CD1c-positive myeloid dendritic cell (primary cell): ENCODE measurements around the gene FTO.
"Not testable (repeated sequence)": the region's sequence is repeated elsewhere in the genome, so short reads cannot be mapped to it uniquely, and the experiment has no call there.

Source experiments
- DNase-seq: peaks from one replicate; pipeline ENCODE4 v3.0.0-alpha.2; 2016; ENCODE audit errors: extremely low spot score

Gene FTO

DNA sequence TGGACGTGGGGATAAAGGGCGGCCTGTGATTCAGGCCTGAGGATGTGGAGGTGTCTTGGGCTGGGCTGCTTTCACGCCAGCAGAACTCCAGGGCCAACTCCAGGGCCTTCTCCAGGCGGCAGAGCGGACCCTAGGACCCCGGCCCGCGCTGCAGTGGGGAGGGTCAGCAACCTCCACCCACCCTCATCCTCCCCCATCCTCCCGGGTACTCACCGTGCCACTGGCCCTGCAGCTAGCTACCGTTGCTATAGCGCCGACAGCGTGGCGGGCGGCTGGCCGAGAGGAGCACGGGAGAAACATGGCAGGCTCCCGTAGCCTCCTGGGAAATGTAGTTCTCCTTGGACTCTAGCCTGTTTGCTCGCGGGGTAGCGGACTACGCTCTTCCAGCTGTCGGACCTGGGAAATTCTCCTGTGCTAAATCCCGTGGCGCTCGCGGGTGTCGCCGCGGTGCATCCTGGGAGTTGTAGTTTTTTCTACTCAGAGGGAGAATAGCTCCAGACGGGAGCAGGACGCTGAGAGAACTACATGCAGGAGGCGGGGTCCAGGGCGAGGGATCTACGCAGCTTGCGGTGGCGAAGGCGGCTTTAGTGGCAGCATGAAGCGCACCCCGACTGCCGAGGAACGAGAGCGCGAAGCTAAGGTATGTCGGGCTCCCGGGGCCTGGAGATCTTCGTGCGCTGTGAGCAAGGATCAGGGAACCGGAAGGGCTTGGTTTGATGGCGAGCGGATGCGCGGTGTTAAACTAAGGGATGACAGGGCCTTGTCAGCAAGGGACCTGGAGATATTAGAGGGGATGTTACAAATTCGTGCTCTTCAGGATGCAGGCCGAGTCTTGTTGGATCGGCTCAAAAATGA is at the start of gene FTO, which contains the start of gene RPGRIP1L:
Gene FTO, plus strand, starts transcription at position 567 of the 855 bp plus-strand sequence.
Gene RPGRIP1L, minus strand, starts transcription at position 270 of the 855 bp plus-strand sequence. CDS start 3,136 bp downstream, outside the sequence.
- DNase-seq: peak; percentile 98

- DNase-seq: no peak
Measured at GRCh38 chr16:53654946-53655345, 49.0 kb upstream of the FTO start.

- DNase-seq: no peak
Measured at GRCh38 chr16:53662072-53662471, 41.9 kb upstream of the FTO start.

- no peak for DNase-seq
Measured at GRCh38 chr16:53664724-53665345, 39.1 kb upstream of the FTO start.

DNA sequence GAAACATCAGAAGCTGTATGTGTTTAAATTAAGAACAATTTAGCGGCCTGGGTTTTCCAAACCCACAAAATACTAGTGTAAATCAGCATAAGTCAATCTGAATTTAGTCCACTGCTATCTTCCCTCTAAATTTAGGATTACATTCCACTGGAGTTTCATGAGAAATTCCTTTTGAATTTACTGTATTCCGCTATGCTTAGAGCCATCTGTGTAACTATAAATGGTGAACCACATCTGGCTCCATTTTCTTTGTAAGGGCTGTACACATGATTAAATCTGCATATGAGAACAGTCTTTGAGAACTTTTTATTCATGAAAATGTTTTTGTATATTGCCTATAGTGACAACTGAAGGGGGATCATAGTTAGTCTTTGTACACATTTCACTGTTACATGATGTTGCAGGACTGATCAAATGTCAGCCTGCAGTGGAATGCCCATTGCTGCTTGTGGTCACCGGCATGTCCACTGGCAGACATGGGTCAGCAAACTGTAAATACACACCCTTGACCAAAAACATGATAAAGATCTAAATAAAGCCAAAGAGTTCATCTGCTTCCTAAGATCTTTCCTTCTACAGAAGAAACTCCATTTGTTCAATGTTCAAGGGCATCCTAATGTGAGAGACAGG is 37.1 kb upstream of the FTO start:
- no peak for DNase-seq

DNA sequence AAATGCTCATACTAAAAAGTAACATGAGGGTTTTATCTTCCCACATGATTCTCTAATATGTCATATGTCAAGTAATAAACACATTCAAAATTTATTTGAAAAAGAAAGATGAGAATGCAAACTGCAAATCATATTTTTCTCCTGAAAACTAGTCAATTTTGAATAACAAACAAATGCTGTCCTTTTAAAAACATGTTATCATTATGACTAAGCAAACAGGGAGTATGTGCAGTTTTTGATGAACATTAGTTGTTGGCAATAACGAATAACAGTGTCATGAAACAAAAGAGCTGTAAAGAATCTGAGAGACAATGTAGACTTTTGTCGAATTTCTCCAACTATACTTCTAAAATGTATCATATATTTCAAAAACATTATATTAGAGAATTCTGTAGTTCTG is 35.1 kb upstream of the FTO start:
- no peak for DNase-seq

DNA sequence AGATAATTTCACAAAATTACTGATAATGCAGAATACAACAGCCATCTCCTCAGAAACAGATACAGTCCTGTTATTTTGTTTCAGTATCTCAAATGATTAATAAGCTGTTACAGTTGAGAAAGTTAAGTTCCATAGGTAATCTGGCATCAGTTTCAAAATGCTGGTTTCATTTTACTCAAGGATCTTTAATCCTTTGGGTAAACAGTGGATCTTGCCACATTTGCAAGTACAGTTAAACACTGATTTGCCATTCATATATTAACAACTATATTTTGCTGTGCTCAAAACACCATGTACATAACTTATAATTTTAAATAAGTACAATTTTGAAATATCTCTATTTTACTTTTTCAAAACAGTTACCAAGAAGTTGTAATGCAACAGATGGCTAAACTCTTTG is 31.5 kb upstream of the FTO start:
- no peak for DNase-seq

DNA sequence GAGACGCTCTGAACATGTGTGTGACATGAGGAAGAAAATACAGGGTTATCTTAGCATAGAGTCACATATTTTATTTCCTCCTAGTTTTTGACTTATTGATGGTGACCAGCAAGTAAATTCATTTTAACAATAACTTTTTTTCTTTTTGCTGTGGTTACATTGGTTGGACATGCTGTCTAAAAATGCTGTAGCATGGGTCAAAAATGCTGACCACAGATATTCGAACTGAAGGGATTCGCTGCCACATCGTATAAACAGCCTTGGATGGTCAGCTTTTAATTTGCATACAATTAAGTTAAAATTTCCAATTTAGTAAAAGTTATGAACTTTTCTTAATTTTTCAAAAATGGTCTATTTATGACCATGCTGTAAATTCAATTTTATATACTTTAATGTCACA is 30.8 kb upstream of the FTO start:
- DNase-seq: no peak

GRCh38 chr16:53678155-53678554 is 25.8 kb upstream of the FTO start:
- no peak for DNase-seq

DNA sequence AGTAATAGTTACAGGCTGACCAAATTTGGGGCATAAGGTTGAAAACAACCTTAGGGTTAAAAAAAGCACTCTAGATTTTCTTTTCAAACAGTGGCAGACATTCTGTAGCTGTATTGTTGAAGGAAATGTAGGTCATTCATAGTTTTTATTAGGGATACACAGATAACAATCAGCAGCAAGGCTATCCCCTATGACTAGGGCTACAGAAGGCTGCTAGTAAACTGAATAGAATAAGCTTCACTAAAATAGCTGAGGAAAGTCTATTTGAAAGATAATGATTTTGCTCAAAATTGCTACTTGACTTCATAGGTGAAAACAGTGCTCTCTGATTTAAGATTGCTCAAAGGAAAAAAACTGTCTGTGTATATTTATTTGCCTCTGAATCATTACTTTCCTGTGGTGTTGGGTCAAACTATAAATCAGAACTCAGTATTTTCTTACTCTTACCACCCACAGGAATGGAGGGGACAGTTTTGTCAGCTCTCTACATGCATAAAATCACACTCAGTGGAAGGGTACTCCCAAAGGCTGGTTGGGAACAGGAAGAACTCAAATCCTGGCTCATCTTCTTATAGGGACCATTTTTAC is 25.1 kb upstream of the FTO start:
- no peak for DNase-seq

GRCh38 chr16:53680756-53681155 is 23.2 kb upstream of the FTO start:
- DNase-seq: no peak

DNA sequence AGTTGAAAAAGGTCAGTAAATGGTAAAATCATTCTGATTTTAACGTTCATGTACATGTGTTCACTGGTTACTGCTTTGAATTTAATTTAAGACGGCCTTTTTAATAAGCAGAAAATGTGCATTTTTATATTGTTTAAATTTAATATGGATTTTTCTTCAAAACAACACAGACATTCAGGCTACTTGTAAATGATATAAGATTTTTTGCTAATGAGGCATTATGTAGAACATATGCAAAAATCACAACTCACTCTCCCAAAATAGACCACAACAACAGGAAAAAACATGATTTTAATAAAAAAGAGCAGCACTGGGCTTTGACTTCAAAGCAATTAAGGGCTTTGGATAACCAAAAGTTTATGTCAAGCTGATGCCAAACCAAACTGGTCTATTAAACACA is 22.6 kb upstream of the FTO start:
- no peak for DNase-seq

DNA sequence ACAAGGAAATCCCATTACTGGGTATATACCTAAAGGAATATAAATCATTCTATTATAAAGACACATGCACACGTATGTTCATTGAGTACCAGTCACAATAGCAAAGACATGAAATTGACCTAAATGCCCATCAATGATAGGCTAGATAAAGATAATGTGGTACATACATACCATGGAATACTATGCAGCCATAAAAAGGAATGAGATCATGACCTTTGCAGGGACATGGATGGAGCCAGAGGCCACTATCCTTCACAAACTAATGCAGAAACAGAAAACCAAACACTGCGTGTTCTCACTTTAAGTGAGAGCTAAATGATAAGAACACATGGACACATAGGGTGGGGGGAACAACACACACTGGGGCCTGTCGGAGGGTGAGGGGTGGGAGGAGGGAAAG is 18.6 kb upstream of the FTO start:
- DNase-seq: not testable (repeated sequence)

DNA sequence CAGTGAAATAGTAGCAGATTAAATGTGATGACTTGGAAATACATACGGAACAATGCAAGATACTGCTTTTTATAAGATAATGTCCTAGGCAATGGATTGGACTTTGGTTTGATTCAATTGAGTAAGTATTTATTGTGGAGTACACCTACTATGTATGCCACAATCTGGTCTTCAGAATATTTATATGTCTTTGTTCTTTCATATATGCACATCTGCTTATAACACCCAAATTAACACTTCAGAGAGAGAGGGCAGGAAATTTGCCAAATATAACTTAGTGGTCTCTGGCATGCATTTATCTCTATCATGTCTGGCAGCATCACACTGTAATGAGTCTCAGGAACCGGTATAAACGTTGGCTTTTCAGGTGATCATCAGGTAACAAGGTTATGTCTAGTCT is 17.2 kb upstream of the FTO start:
- DNase-seq: no peak

DNA sequence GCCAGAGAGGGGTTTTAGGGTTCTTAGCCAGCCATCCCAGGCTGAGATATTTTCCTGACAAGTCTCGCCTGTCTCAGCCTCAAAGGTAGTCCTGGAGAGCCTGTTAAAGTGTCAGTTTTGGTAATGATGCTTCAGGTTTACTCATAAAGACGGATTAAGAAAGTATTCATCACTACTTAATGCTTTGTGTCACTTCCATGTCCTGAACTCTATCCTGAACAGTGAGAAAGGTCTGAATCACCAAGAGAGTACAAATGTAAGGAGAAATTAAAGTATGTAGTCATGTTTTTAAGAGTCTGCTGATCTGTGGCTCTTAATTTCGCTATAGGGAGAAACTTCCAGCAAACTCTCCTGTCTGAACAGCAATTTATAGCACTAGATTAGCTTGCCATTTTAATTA is 14.3 kb upstream of the FTO start:
- no peak for DNase-seq

DNA sequence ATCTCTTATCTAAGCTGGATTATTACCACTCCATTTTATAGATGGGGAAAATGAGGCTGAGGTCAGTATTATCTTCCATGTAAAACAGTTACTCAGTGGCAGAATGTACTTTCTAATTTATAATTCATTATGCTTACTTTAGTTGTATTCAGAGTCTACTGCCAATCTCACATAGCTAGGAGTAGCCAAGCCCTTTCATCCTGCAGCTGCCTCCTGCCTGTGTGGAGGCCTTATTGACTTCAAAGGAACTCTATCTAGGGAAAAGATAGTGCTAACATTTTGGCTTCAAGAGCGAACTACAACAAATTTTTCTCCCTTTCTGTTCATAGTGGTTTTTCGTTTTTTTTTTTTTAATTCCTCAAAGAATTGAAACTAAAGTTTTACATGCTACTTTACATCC is 13.2 kb upstream of the FTO start:
- no peak for DNase-seq

DNA sequence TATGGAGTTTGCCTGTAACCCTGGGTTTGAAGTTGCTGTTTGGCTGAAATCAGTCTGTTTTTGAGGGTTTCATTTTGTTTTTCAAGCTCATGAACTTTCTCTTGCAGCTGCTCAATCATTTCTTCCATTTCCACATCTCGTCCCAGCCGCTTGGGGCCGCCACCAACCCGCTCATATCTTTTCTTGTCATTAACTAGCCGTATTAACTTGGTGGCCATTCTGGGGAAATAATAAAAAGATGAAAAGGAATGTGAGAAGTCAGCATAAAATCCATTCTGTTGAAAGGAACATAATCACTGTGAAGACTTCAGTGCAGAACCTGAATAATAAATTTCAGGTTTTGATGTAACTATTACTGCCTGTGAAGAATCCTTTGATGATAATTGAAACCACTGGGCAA is 11.8 kb upstream of the FTO start:
- no peak for DNase-seq

DNA sequence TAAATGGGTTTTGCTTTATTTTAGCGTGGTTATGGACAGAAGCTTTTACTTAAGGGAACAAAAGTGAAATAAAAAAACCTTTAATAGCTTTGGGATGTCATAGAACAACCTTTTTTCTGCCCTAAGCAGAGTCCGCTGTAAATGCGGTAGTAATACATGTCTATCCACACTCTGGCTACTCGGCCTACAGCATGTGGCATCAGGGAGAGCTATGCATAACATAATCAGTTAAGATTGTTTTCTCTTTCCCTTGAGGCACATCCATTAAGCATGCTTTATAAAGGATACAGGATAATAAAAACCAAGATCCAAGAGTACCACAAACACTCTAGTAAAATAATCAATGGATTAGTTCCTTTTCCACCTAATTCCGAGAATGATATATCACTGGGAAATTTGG is 10.6 kb upstream of the FTO start:
- no peak for DNase-seq

GRCh38 chr16:53695070-53695469 is 8.9 kb upstream of the FTO start:
- no peak for DNase-seq

DNA sequence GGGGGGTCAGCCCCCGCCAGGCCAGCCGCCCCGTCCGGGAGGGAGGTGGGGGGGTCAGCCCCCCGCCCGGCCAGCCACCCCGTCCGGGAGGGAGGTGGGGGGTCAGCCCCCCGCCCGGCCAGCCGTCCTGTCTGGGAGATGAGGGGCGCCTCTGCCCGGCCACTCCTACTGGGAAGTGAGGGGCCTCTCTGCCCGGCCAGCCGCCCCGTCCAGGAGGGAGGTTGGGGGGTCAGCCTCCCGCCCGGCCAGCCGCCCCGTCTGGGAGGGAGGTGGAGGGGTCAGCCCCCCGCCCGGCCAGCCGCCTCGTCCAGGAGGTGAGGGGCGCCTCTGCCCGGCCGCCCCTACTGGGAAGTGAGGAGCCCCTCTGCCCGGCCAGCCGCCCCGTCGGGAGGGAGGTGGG is 5.7 kb upstream of the FTO start:
- DNase-seq: not testable (repeated sequence)

DNA sequence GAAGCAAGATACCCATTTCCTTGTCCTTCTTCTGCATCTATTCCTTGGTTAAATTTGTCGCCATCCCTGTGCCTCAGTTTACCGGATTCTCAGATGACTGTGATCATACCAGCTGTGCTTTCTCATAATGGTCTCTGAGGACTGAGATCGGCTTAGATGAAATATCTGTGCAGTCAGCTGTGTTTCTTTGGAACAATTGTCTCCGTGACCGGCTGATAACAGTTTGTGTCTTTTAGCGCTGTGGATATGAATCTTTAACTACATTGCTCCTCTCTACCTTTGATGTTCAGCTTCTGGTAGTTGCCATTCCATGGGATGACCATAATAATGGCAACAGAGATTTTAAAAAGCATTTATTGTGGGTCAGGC is 473 bp downstream of the FTO start:
- DNase-seq: no peak

DNA sequence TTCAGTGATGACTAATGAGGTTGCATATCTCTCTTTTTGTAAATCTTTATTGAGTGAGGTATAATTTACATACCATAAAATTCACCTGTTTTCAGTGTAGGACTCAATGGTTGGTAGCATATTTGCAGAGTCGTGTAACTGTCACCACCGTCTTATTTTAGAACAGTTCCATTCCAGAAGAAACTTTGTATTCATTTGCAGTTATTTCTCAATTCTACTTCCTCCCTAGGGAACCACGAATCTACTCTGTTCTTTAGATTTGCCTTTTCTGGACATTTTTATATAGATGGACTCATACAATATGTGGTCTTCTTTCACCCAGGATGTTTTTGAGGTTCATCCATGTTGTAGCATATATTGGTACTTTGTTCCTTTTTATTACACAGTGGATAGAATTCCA is 3.7 kb downstream of the FTO start:
- DNase-seq: no peak

DNA sequence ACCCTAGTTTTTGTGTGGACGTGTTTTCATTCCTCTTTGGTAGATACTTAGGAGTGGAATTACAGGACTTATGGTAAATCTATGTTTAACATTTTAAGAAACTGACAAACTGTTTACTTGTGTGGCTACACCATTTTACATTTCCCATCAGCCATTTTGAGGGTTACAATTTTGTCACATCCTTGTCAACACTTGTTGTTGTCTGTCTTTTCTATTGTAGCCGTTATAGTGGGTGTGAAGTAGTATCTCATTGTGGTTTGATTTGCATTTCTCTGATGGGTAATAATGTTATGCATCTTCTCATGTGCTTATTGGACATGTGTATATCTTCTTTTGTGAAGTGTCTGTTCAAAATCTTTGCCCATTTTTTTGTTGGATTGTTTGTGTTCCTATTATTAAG is 4.5 kb downstream of the FTO start:
- DNase-seq: no peak
